Fibroblast of the conjunctiva (primary cell): Measurements from ENCODE around the gene CRYBB1.

Source experiments
- DNase-seq: peaks from one replicate; pipeline ENCODE4 v3.0.0-alpha.2; 2010; ENCODE audit warnings: low read depth

CRYBB1 gene

GRCh38 chr22:26576026-26576680, 41.7 kb downstream of the CRYBB1 start:
- no peak for DNase-seq

- DNase-seq: no peak
Measured at GRCh38 chr22:26574001-26574723, 43.7 kb downstream of the CRYBB1 start.

- no peak for DNase-seq
Measured at GRCh38 chr22:26573026-26573662, 44.7 kb downstream of the CRYBB1 start.

GRCh38 chr22:26570864-26571525, 46.8 kb downstream of the CRYBB1 start:
- no peak for DNase-seq

- no peak for DNase-seq
Measured at GRCh38 chr22:26570115-26570514, 47.7 kb downstream of the CRYBB1 start.

- no peak for DNase-seq
Measured at GRCh38 chr22:26568207-26568706, 49.6 kb downstream of the CRYBB1 start.

GRCh38 chr22:26567610-26568009, 50.2 kb downstream of the CRYBB1 start:
- no peak for DNase-seq

GRCh38 chr22:26566994-26567393, 50.8 kb downstream of the CRYBB1 start:
- no peak for DNase-seq

GRCh38 chr22:26565889-26566288, 51.9 kb downstream of the CRYBB1 start:
- DNase-seq: no peak

- no peak for DNase-seq
Measured at GRCh38 chr22:26565181-26565580, 52.6 kb downstream of the CRYBB1 start.

GRCh38 chr22:26564672-26565071, 53.2 kb downstream of the CRYBB1 start:
- no peak for DNase-seq

GRCh38 chr22:26564181-26564580, 53.6 kb downstream of the CRYBB1 start:
- no peak for DNase-seq

GRCh38 chr22:26563022-26563421, 54.8 kb downstream of the CRYBB1 start:
- no peak for DNase-seq

- DNase-seq: no peak
Measured at GRCh38 chr22:26561756-26562417, 55.9 kb downstream of the CRYBB1 start.

- no peak for DNase-seq
Measured at GRCh38 chr22:26559961-26560575, 57.8 kb downstream of the CRYBB1 start.

- no peak for DNase-seq
Measured at GRCh38 chr22:26558248-26558895, 59.5 kb downstream of the CRYBB1 start.

- DNase-seq: no peak
Measured at GRCh38 chr22:26556904-26557303, 60.9 kb downstream of the CRYBB1 start.

- DNase-seq: no peak
Measured at GRCh38 chr22:26555478-26555877, 62.3 kb downstream of the CRYBB1 start.

GRCh38 chr22:26554956-26555355, 62.9 kb downstream of the CRYBB1 start:
- no peak for DNase-seq

- DNase-seq: peak; percentile 35
Measured at GRCh38 chr22:26553056-26553752, 64.6 kb downstream of the CRYBB1 start.
